Measurements from ENCODE around the gene CHIC1. TPM values are rescaled to one million over a fixed set of nuclear protein-coding genes. Genes with fewer than 3 reads are reported as not detected.

CHIC1 gene
- total RNA-seq, 1 experiment from 2014 or later, result 3.8 TPM

GRCh38 chrX:73561801-73562200 lies 1.2 kb upstream of the CHIC1 start:
- Histone ChIP-seq H3K9ac (ENCODE audit: low read length) (no peak overlapping the region), H3K9me3 (ENCODE audit: low read length) (no peaks in the 10 kb centered on the region), H3K4me3 (ENCODE audit: low read length) (peak overlapping the region; percentile 93), H3K79me2 (ENCODE audit: low read length) (peaks cover 19% of the 10 kb centered on the region), H3K4me1 (ENCODE audit: insufficient read depth, low read length) (peaks cover 10% of the 10 kb centered on the region), H2AFZ (ENCODE audit: low read length) (peak overlapping the region; percentile 91; the same call in 1 of the 2 replicates), H3F3A (ENCODE audit: low read length, unreplicated experiment) (no peaks in the 10 kb centered on the region), H3K27ac (ENCODE audit: low read length) (no peak overlapping the region), H3K9me2 (replicated peaks; ENCODE audit: low read length) (no peaks in the 10 kb centered on the region), H4K20me1 (ENCODE audit: low read length) (no peaks in the 10 kb centered on the region), H3K36me3 (ENCODE audit: low read depth, low read length) (no peaks in the 10 kb centered on the region), H3K27me3 (ENCODE audit: low read length) (no peaks in the 10 kb centered on the region), H3K4me2 (ENCODE audit: low read length) (peak overlapping the region; percentile 97)
- intact Hi-C loops (cut with micrococcal nuclease), result loop anchor here (10.0 kb wide), 1 partner anchor 123 kb away; no protein-coding TSS in a partner anchor
- no peak for TF ChIP-seq EZH2 (IDR thresholded peaks at IDR 0.05; ENCODE audit: low read length, unreplicated experiment)
- no peak for TF ChIP-seq EZH2phosphoT487 (IDR thresholded peaks at IDR 0.05; ENCODE audit: borderline replicate concordance, low read length)
- no peak for TF ChIP-seq CTCF (conservative IDR thresholded peaks at IDR 0.05; ENCODE audit: low read depth, low read length)
- no peak for DNase-seq
- ChIA-PET CTCF (no interaction called here), POLR2A (ENCODE audit: unreplicated experiment) (no interaction called here)
- no TSS peak for BruUV-seq (replicated peaks)
- no peak for ATAC-seq

GRCh38 chrX:73562458-73562857 lies 539 bp upstream of the CHIC1 start:
- Histone ChIP-seq H3K36me3 (ENCODE audit: low read depth, low read length) (no peaks in the 10 kb centered on the region), H3K9ac (ENCODE audit: low read length) (peak overlapping the region; percentile 76), H3K27me3 (ENCODE audit: low read length) (no peaks in the 10 kb centered on the region), H2AFZ (ENCODE audit: low read length) (peak overlapping the region; percentile 91), H3K9me3 (ENCODE audit: low read length) (no peaks in the 10 kb centered on the region), H3K79me2 (ENCODE audit: low read length) (peaks cover 19% of the 10 kb centered on the region), H4K20me1 (ENCODE audit: low read length) (no peaks in the 10 kb centered on the region), H3F3A (ENCODE audit: low read length, unreplicated experiment) (no peaks in the 10 kb centered on the region), H3K4me2 (ENCODE audit: low read length) (peak overlapping the region; percentile 97), H3K4me3 (ENCODE audit: low read length) (peak overlapping the region; percentile 93), H3K27ac (ENCODE audit: low read length) (no peak overlapping the region), H3K4me1 (ENCODE audit: insufficient read depth, low read length) (peaks cover 10% of the 10 kb centered on the region), H3K9me2 (replicated peaks; ENCODE audit: low read length) (no peaks in the 10 kb centered on the region)
- ATAC-seq (peak; percentile 25), DNase-seq (no peak)
- CTCF ChIA-PET, result interaction anchor here (0.6 kb wide), 1 partner anchor 23 kb away, joined by 3 read pairs; no protein-coding TSS in a partner anchor
- POLR2A ChIA-PET (ENCODE audit: unreplicated experiment), result interaction anchor here (0.6 kb wide), 1 partner anchor 1250 kb away, joined by 4 read pairs; no protein-coding TSS in a partner anchor
- TF ChIP-seq EZH2phosphoT487 (IDR thresholded peaks at IDR 0.05; ENCODE audit: borderline replicate concordance, low read length) (no peak), CTCF (conservative IDR thresholded peaks at IDR 0.05; ENCODE audit: low read depth, low read length) (no peak)
- BruUV-seq (replicated peaks), result TSS peak; percentile 82
- intact Hi-C loops (cut with micrococcal nuclease), result loop anchor here (10.0 kb wide), 1 partner anchor 122 kb away; no protein-coding TSS in a partner anchor

GRCh38 chrX:73563738-73564068 lies 706 bp downstream of the CHIC1 start:
- peaks cover 19% of the 10 kb centered on the region for H3K79me2 ChIP-seq (ENCODE audit: low read length)
- H3K4me2 ChIP-seq (ENCODE audit: low read length), result peak overlapping the region; percentile 97
- BruUV-seq (replicated peaks), result no TSS peak
- H2AFZ ChIP-seq (ENCODE audit: low read length), result peak overlapping the region; percentile 91
- ATAC-seq (no peak), DNase-seq (no peak)
- H3K9me2 ChIP-seq (replicated peaks; ENCODE audit: low read length), result no peaks in the 10 kb centered on the region
- H3K36me3 ChIP-seq (ENCODE audit: low read depth, low read length), result no peaks in the 10 kb centered on the region
- H3K9ac ChIP-seq (ENCODE audit: low read length), result peak overlapping the region; percentile 76
- no peaks in the 10 kb centered on the region for H3F3A ChIP-seq (ENCODE audit: low read length, unreplicated experiment)
- TF ChIP-seq EZH2phosphoT487 (IDR thresholded peaks at IDR 0.05; ENCODE audit: borderline replicate concordance, low read length) (no peak), CTCF (conservative IDR thresholded peaks at IDR 0.05; ENCODE audit: low read depth, low read length) (no peak), EZH2 (IDR thresholded peaks at IDR 0.05; ENCODE audit: low read length, unreplicated experiment) (no peak)
- H4K20me1 ChIP-seq (ENCODE audit: low read length), result no peaks in the 10 kb centered on the region
- peak overlapping the region; percentile 93 for H3K4me3 ChIP-seq (ENCODE audit: low read length)
- H3K27me3 ChIP-seq (ENCODE audit: low read length), result no peaks in the 10 kb centered on the region
- H3K27ac ChIP-seq (ENCODE audit: low read length), result peak overlapping the region; percentile 49
- H3K9me3 ChIP-seq (ENCODE audit: low read length), result no peaks in the 10 kb centered on the region
- POLR2A ChIA-PET (ENCODE audit: unreplicated experiment), result no interaction called here
- intact Hi-C loops (cut with micrococcal nuclease), result loop anchor here (1.0 to 10.0 kb wide), 2 partner anchors 14 to 121 kb away; no protein-coding TSS in a partner anchor
- CTCF ChIA-PET, result no interaction called here
- peaks cover 10% of the 10 kb centered on the region for H3K4me1 ChIP-seq (ENCODE audit: insufficient read depth, low read length)

Data from PC-3 (cell line).